ENCODE results near the gene NKPD1. TPM values are rescaled to one million over a fixed set of nuclear protein-coding genes. Genes with fewer than 3 reads are reported as not detected.
A peak's percentile ranks its signal among the peaks of the same experiment; 100 is the strongest.

NKPD1 gene
- total RNA-seq, 1 experiment from 2014 or later, result not detected

- no peak for DNase-seq (ENCODE audit: low read depth)
- in situ Hi-C loops (cut with HindIII; ENCODE audit: low pct_unique_long_range_greater_than_20kb, low sequenced_read_pairs), result no loop called here
Observed at GRCh38 chr19:45145270-45146189, 15.3 kb downstream of the NKPD1 start.

- no peak for DNase-seq (ENCODE audit: low read depth)
- in situ Hi-C loops (cut with HindIII; ENCODE audit: low pct_unique_long_range_greater_than_20kb, low sequenced_read_pairs), result no loop called here
Observed at GRCh38 chr19:45144431-45145269, 16.1 kb downstream of the NKPD1 start.

- DNase-seq (ENCODE audit: low read depth), result no peak
- in situ Hi-C loops (cut with HindIII; ENCODE audit: low pct_unique_long_range_greater_than_20kb, low sequenced_read_pairs), result no loop called here
Observed at GRCh38 chr19:45142726-45143110, 18.1 kb downstream of the NKPD1 start.

- no peak for DNase-seq (ENCODE audit: low read depth)
- in situ Hi-C loops (cut with HindIII; ENCODE audit: low pct_unique_long_range_greater_than_20kb, low sequenced_read_pairs), result no loop called here
Observed at GRCh38 chr19:45142016-45142725, 18.6 kb downstream of the NKPD1 start.

- in situ Hi-C loops (cut with HindIII; ENCODE audit: low pct_unique_long_range_greater_than_20kb, low sequenced_read_pairs), result no loop called here
- no peak for DNase-seq (ENCODE audit: low read depth)
Observed at GRCh38 chr19:45141203-45141900, 19.4 kb downstream of the NKPD1 start.

GRCh38 chr19:45140533-45140932 lies 20.2 kb downstream of the NKPD1 start:
- in situ Hi-C loops (cut with HindIII; ENCODE audit: low pct_unique_long_range_greater_than_20kb, low sequenced_read_pairs), result no loop called here
- no peak for DNase-seq (ENCODE audit: low read depth)

- in situ Hi-C loops (cut with HindIII; ENCODE audit: low pct_unique_long_range_greater_than_20kb, low sequenced_read_pairs), result no loop called here
- no peak for DNase-seq (ENCODE audit: low read depth)
Observed at GRCh38 chr19:45140144-45140503, 20.7 kb downstream of the NKPD1 start.

GRCh38 chr19:45139286-45140143 lies 21.3 kb downstream of the NKPD1 start:
- in situ Hi-C loops (cut with HindIII; ENCODE audit: low pct_unique_long_range_greater_than_20kb, low sequenced_read_pairs), result no loop called here
- no peak for DNase-seq (ENCODE audit: low read depth)

GRCh38 chr19:45138303-45138751 lies 22.5 kb downstream of the NKPD1 start:
- in situ Hi-C loops (cut with HindIII; ENCODE audit: low pct_unique_long_range_greater_than_20kb, low sequenced_read_pairs), result no loop called here
- DNase-seq (ENCODE audit: low read depth), result no peak

GRCh38 chr19:45137179-45137761 lies 23.5 kb downstream of the NKPD1 start:
- in situ Hi-C loops (cut with HindIII; ENCODE audit: low pct_unique_long_range_greater_than_20kb, low sequenced_read_pairs), result no loop called here
- DNase-seq (ENCODE audit: low read depth), result no peak

- in situ Hi-C loops (cut with HindIII; ENCODE audit: low pct_unique_long_range_greater_than_20kb, low sequenced_read_pairs), result no loop called here
- no peak for DNase-seq (ENCODE audit: low read depth)
Observed at GRCh38 chr19:45136507-45137178, 24.1 kb downstream of the NKPD1 start.

GRCh38 chr19:45135176-45135885 lies 25.5 kb downstream of the NKPD1 start:
- no peak for DNase-seq (ENCODE audit: low read depth)
- in situ Hi-C loops (cut with HindIII; ENCODE audit: low pct_unique_long_range_greater_than_20kb, low sequenced_read_pairs), result no loop called here

- in situ Hi-C loops (cut with HindIII; ENCODE audit: low pct_unique_long_range_greater_than_20kb, low sequenced_read_pairs), result no loop called here
Observed at GRCh38 chr19:45133661-45134060, 27.1 kb downstream of the NKPD1 start.

GRCh38 chr19:45130888-45131615 lies 29.7 kb downstream of the NKPD1 start:
- in situ Hi-C loops (cut with HindIII; ENCODE audit: low pct_unique_long_range_greater_than_20kb, low sequenced_read_pairs), result no loop called here
- peak; percentile 56 for DNase-seq (ENCODE audit: low read depth)

More at GRCh38 chr19:45133661-45134060, 27.1 kb downstream of the NKPD1 start:
- DNase-seq (ENCODE audit: low read depth), result no peak

GRCh38 chr19:45130236-45130635 lies 30.5 kb downstream of the NKPD1 start:
- in situ Hi-C loops (cut with HindIII; ENCODE audit: low pct_unique_long_range_greater_than_20kb, low sequenced_read_pairs), result no loop called here
- DNase-seq (ENCODE audit: low read depth), result no peak
